GM21528 (cell line): ENCODE results near the gene OPRD1.

Experiments
- ATAC-seq: cut with Tn5 transposase; IDR thresholded peaks from one replicate; pipeline ENCODE4 v1.9.1; 2021; ENCODE audit warnings: mild to moderate bottlenecking, moderate library complexity; ENCODE audit not compliant: unreplicated experiment, low FRiP score

Gene OPRD1

GRCh38 chr1:28877132-28877781 lies 65.3 kb downstream of the OPRD1 start:
- ATAC-seq: no peak

- no peak for ATAC-seq
Measured at GRCh38 chr1:28878796-28879195, 66.8 kb downstream of the OPRD1 start.

DNA sequence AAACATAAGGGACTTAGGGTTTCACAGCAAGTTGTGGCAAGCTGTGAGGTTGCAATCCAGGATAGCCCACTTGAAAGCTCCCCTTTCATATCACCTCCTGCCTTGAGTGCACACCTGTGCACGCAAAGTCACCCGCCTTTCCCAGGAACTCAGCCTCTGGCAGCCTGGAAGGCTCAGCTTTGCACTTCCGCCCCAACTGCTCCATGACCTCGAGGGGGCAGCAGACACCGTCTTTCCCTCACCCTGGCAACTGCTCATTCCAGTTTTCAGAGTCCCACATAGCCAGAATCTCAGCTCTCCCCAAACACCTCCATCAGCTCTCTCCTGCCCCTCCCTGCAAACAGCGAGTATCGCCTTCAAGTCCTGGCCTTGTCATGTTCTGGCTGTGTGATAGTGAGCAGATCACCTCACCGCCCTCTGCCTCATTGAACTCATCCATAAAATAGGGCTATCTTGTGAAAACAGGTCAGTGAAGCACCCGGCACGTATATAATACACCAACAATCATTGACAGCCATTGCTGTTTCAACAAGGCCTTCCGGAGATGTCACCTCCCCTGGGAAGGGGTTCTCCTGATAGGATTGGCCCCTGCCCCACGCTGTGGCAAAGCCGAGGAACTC lies 70.1 kb downstream of the OPRD1 start:
- ATAC-seq: no peak

DNA sequence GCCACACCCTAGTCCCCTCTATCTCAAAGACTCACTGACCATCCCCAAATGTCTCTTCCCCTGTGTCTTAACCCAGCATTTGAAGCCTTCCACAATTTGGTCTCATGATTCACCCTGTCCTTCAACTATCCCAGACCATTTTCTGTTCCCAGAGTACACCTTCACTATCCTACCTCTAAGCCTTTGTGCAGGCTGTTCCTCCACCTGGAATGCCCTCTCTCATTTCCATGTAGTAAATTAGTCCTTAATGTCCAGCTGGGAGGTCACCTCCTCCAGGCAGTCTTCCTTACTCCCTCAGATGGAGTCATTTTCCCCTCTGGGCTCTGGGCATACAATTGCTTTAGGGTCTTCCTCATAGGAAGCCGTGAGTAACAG lies 71.3 kb downstream of the OPRD1 start:
- no peak for ATAC-seq

DNA sequence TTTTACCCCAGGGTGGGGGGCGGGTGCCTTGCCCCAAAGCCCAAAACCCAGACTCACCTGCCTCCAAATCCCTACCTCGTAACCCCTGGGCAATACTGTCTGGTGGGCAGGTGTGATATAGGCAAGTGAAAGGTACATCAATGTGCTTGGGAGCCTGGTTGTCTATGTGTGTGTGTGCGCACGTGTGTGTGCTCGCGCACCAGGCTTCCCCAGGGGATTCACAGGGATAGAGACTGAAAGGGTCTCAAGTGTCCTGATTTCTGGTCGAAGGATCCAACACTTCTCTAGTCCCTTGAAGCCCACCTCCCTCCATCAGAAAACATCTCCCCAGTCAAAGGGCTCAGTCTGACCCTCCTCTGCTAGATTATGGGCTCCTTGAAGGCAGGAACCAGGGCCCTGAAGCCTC lies 73.5 kb downstream of the OPRD1 start:
- no peak for ATAC-seq

DNA sequence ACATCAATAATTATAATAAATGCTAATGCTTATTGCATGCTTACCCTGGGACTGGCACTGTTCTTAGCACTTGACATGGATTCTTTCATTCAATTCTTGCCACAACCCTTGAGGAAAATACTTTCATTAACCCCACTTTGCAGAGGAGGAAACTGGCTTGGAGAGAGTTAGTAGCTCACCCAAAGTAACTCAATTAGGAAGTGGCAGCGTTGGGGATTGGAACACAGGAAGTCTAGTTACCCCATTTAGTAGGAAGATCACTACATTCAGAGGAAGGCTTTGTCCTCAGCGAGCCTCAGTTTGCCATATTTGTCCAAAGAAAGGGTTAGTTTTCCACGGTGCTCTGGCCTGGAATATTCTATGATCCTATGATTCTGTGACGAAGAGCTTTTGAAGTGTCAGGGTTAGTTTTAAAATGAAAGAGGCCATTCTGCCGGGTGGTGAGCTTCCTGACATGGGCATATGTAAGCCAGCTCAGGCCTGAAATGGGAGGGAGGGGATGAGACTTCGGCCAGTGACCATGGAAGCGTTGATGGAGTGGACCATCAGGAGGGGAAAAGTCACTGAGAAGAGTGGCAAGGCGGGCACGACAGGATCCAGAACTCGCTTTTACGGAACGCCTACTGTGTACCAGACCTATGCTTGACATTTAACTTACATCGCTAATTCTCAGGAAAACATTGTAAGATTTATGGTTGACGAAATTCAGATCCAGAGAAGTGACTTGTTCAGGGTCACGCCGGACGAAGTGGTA lies 74.2 kb downstream of the OPRD1 start:
- no peak for ATAC-seq

GRCh38 chr1:28886731-28887418 lies 74.9 kb downstream of the OPRD1 start:
- ATAC-seq: peak; percentile 61

DNA sequence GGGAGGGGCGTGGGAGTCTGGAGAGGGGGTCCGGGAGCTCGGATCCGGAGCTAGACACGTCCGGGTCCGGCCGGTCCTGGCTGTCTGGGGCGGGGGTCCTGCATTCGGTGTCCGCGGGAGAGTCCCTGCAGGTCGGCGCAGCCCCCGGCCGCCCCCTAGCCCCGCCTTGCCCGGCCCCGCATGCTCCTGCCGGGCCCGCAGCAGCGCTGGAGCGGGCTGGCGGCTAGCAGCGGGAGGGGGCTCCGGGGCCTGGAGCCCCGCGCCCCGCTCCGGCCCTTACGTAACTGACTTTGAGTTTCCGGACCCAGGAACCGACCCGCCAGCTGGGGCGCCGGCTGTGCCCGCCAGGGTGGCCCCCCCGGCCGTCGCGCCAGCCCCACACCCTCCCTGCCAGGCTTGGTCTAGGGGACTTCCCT lies 75.5 kb downstream of the OPRD1 start:
- peak; percentile 8 for ATAC-seq

- ATAC-seq: no peak
Measured at GRCh38 chr1:28887835-28888682, 76.1 kb downstream of the OPRD1 start.

DNA sequence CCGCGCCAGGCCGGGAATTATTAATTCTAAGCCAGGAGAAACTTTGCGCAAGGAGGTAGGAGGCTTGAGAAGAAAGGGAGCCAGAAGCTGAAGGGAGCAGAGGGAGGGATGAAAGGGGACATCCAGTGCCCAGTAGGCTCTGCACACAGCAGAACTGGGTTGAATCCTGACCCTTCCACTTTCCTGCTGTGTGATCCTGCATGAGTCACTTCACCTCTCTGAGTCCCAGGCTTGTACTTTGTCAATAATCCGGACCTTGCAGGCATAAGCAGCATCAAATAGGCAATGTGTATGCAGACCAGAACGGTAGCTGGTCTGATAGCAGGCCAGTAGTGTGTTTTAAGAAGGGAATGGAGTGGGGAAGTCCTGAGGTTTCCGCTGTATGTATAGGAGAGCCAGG lies 76.9 kb downstream of the OPRD1 start:
- no peak for ATAC-seq

GRCh38 chr1:28889357-28889756 lies 77.4 kb downstream of the OPRD1 start:
- no peak for ATAC-seq

DNA sequence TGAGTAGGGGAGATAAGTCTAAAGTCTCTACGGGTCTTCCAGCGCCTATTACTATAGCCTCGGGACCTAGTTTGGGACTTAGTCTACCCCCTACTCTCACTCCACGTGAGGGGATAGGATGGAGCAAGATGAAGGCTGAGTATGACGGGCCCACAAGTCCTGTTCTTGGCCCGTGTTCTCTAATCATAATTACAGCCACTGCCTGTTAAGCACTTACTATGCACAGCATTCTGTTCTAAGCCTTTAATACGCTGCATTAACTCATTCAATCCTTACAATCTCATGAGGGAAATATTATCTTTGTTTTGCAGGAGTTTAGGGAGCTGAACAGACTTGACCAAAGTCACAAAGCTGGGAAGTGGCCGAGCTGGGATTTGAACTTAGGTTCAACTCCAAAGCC lies 78.5 kb downstream of the OPRD1 start:
- no peak for ATAC-seq

DNA sequence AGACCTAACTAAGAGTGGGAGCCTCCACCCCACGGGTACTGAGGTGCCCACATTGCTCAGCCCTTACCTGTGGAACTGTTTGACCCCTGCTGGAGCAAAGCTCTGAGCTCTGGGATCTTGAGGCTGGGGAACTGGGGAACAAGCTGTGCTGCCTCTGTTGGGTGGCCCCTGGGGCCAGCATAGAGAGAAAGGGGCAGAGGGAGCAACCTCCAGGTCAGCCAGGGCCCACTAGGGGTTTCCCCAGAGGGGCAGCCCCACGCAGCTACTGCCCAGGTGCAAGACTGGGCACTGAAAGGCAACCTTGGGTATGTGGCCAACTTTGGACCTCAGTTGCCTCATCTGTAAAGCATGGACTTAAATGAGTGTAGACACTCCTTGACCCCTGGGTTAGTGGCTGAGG lies 78.9 kb downstream of the OPRD1 start:
- no peak for ATAC-seq

GRCh38 chr1:28891256-28891655 lies 79.3 kb downstream of the OPRD1 start:
- ATAC-seq: no peak

- no peak for ATAC-seq
Measured at GRCh38 chr1:28893403-28894102, 81.6 kb downstream of the OPRD1 start.

GRCh38 chr1:28894785-28895184 lies 82.8 kb downstream of the OPRD1 start:
- no peak for ATAC-seq

GRCh38 chr1:28895896-28896608 lies 84.1 kb downstream of the OPRD1 start:
- no peak for ATAC-seq

DNA sequence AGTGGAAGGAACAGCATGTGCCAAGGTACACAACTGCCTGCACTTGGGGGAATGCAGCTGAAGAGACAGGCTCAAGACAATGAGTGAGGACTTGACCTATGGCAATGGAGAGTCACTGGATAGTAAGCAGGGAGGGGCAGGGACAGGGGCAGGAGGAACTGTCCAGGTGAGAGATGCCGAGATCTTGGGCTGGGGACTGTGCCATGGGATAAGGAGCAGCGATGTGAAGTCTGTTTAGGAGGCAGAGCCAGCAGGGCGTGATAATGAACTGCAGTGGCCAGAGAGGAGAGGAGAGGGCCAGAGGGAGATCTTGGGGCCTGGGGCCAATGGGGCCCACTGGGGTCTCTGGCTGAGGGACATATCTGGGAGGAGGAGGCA lies 84.6 kb downstream of the OPRD1 start:
- ATAC-seq: no peak

- no peak for ATAC-seq
Measured at GRCh38 chr1:28897789-28898188, 85.8 kb downstream of the OPRD1 start.
